GM19193 (cell line): ENCODE data around the gene ST8SIA2.

Experiments
- POLR2A ChIP-seq: IDR thresholded peaks from 4 replicates; pipeline ENCODE4 v1.6.1; 2011; ENCODE audit not compliant: insufficient read depth, insufficient read length; ENCODE audit errors: extremely low read depth

The ST8SIA2 gene

DNA sequence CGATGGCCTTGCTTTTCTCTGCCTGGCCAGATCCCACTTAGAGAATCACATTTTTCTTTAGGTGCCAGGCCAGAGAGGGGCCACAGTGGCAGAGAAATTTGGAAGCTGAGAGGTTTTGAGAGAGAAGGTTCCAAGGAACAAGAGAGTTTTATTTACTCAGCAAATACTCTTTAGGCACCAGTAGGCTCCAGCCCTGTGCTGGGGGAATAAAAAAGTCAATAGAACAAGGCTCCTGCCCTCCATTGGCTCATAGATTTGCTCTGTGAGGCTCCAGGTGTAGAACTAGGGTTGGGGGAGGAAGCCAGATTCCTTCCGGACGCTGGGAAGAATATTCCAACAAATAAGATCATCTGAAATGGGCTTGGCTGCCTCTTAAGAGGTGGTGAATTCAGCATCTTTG lies 59.9 kb downstream of the ST8SIA2 start:
- no peak for TF ChIP-seq POLR2A

DNA sequence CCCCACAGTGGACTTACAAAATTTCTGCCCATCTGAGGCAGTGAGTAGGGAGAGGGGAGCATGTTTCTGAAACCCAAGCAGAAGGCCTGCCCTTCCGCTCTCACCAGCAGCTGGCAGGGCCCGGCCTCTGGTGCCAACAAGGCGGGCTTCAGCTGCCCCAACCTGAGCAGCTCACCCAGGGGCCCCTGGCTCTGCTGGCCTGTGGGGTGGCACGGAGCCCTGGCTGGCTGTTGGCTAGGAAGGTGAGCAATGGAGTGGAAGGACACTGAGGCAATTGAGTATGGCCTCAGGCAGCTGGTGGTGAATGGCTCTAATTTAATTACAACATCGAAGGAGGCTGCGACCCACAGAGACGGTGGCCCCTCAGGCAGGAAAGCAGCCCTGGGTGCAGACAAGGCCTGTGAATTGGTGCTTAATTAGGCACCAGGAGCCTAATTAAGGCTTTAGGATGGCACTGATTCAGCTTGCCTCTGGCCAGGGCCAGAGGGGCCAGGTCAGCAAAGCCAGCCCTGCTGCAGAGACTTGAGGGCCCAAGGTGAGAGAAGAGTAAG lies 60.9 kb downstream of the ST8SIA2 start:
- TF ChIP-seq POLR2A = no peak

DNA sequence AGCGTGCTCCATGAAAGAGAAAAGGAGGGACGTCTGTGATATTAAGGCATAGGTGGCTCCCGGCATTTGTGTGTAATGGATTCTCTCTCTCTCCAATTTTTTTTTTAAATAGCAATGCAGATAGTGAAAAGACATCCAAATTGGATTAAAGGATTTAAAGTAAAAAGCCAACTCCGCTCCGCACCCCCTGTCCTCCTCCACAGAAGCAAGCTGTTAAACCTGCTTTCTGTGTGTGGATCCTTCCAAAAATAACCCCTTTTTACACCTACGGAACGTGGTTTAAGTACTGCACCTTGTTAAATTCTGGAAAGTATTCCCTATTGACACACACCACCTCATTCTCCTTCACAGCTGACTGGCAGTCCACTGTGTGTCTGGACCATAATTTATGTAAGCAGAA lies 61.6 kb downstream of the ST8SIA2 start:
- no peak for TF ChIP-seq POLR2A

DNA sequence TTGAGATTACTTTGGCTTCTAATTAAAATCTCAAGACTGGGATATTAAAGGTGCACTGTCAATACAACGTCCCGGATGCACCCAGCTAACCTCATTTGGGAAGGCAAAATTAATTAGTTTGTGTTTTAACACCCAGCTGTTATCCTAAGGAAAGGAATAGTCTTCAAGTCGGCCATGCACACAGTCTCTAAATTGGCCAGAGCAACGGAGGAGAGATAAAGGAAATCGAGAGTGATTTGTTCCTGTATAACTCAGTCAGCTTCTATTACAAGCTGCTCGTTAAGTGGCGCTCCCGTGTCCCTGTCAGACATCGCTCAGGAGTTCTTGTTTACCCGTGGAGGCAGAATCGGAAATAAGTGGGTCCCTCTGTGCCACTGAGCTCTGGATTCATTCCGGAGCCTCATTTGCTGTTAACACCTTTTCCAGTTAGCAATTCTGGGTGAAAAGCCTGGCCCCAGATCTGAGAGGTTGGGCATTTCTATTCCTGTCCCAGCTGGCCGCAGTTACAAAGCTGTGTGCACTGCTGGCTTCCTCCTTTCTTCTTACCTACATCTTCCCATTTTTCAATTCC lies 63.9 kb downstream of the ST8SIA2 start:
- TF ChIP-seq POLR2A = no peak

DNA sequence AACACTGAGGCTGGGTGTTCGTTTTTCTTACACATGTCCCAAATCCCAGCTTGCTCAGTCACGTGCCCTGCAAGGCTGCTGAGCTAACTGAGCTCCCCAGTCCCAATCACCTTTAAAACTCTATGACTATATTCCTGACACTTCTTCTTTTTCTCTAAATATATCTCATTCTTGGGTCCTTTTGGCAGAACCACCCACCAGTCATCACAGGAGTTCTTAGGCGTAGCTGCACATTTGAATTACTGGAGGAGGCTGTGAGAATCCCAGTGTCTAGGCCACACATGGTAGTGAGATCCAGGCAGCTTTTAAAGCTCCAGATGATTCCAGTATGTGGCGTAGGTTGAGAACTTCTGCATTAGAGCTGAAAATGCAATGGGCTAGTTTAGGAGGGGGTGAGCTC lies 66.3 kb downstream of the ST8SIA2 start:
- no peak for TF ChIP-seq POLR2A

DNA sequence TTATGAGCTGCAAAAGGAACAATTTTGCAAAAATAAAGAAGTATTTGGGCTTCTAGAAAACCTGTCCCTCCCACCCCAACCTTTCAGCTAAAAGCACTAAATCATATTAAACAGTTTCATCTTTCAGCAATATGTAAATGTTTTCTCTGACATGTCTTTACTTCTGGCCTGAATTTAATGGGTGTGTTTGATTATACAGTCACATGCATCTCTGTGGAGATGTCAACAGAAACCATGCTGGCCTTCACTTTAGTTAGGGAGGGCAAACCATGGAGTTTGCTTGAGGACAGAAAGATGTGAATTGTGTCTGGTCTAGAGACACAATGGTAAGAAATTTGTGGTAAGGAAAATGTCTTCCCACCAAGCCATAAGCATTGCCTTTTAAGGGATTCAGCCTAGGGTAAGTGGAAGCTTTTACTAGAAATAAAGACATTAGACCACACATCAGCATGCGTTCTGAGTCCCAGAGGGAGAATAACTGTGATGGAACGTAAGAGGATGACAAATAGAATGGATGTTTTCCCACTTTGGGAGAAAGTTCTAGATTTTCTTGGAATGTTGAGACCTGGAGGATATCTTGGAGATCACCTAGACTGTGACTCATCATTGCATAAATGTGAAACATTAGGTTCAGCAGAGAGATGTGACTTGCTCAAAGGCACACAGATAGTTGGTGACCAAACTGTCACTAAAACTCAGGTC lies 68.9 kb downstream of the ST8SIA2 start:
- TF ChIP-seq POLR2A = no peak

DNA sequence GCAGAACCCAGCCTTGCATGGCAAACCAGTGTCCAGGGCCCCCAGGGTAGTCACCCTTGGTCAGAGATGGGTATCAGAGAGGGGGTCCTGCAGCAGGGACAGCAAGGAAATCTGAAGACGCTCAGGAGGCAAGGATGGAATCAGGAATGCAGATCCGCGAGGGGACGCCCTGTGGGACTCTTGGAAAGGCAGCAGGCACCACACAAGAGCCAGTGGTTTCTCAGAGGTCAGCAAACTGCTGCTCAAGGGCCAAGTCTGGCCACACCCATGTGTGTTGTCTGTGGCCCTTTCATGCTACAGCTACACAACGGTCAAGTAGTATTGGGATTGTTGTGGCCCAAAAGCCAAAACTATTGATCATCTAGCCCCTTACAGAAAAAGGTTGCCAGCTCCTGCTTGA lies 69.7 kb downstream of the ST8SIA2 start:
- TF ChIP-seq POLR2A = no peak

DNA sequence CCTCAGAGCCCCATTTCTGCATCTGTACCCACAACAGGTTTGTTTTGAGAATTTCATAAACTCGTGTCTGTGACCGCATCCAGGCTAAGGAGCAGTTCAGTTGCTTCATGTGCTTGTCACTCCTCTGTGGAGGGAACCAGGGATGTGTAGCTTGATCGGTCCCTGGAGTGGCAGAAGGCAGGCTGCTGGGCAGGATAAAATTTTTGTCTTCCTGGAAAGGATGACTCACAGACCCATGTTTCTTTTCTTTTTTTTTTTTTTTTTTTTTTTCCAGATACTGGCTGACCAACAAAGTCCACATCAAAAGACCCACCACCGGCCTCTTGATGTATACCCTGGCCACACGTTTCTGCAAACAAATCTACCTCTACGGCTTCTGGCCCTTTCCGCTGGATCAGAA lies 70.1 kb downstream of the ST8SIA2 start:
- TF ChIP-seq POLR2A = no peak

DNA sequence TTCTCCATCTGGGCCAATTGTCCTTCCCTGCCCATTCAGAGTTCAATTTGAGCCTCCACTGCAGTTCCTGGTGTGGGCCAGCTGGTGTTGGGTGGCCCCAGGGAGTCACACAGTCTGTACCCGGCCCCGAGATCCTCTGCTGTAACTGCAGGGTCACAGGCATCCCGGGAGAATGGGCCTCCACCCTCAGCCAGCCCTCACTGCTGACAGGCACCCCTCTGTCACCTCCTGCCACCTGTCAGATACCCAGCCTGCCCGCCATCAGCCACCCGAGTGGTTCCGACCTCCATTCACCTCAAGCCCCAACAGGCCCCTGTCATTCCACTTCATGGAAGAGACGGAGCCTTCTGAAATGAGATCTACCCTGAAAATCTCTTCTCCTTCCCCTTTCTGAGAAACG lies 73.2 kb downstream of the ST8SIA2 start:
- TF ChIP-seq POLR2A = no peak

DNA sequence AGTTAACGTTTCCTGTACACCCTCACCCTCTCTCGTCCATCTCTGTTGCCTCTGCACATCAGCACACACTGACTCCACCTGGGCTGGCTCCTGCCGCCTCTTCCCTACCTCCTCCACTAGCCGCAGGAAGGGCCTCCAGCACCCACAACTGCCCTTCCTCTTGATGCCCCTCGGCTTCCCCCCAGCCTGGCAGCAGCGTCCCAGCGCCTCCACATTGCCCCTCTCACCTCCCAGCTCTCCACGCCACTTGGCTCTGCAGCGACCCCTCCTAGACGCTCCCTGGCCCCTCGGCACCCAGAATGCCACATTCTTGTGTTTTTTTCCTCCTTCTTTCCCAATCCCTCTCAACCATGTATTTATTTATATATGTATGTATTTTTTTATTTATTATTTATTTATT lies 73.6 kb downstream of the ST8SIA2 start:
- TF ChIP-seq POLR2A = no peak

DNA sequence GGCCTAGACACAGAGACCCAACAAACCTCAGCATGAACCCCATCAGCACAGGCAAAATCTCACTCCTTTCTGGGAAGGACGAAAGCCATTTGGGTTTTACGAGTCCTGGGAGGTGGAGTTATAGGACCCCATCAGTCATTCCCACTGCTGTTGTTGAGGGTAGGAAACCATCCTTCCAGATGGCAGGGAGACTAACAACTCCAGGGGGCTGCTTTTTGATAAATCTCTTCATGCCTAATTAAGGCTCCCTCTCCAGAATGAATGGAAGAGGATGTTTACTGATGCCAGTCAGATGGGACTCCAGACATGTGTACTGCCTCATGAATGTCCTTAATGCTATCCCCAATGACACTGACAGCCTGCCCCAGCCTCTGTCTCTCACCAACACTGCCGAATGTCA lies 75.3 kb downstream of the ST8SIA2 start:
- no peak for TF ChIP-seq POLR2A

DNA sequence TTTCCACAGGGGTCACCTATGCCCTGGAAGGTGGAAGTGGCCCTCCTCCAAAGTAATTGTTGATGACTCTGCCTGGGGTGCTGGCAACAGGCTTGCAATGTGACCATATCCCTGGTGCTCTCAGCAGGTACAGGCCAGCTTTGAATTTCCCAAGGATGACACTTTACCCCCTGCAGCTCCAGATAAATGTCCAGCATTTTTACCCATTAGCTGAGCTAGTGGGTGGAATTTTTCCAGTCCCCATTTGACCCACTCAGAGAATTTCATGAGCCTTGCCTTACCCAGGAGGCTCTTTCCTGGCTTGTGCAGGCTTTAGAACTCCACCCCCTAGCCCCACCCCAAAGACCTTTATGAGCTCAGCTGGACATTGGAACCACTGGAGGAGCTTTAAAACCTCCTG lies 77.6 kb downstream of the ST8SIA2 start:
- no peak for TF ChIP-seq POLR2A

DNA sequence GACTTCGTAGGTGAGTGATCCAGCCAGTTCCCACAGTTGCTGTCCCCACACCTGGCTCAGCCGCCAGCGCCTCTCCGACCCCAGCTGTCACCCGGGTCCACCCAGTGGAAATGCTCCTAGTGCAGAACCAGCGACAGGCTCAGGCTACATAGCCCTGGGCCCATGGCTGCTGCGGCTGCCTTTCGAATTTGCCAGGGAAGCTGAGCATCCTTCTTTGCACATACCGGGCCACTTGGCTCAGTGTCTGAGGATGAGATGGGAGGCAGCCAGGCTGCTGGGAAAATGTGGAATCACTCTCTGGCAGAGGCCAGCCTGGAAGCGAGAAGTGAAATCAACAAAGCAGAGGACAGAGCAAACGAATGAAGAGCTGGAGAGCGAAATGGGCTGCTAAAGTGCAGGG lies 80.1 kb downstream of the ST8SIA2 start:
- no peak for TF ChIP-seq POLR2A

DNA sequence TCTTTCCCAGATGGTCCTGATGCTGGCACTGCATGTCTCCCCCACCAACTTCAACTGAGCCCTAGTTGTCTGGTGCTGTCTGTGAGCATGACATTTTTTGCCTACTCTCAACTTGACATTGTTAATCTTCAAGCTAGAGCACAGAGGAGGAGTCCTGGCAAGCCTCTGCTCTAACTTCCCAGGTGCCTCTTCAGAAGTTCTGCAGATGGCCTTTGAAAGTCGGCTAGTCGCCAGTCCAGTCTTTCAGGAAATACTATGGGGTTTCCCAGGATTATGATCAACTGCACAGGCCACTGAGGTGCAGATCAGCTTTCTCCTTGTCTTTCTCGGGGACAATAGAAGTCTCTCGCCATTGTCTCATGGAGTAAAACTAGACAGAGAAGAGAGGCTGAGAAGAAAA lies 86.7 kb downstream of the ST8SIA2 start:
- TF ChIP-seq POLR2A = no peak

DNA sequence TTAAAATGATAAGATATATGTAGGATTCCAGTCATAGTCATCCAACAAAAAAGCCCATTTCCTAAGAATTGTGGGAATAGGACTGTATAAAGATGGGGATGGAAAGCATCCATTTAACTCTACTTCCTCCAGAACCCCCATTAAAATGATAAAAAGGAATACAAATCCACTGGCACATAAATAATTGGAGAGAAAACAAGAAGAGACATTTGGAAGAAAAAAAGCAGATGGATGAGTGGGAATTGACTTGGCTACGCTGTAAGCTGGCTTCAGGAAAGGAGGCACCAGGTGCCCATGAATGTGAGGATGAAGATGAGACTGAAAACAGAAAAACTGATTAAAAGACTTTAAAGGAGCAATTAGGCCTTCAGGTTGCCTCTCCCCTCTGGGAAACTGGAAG lies 91.8 kb downstream of the ST8SIA2 start:
- TF ChIP-seq POLR2A = no peak

DNA sequence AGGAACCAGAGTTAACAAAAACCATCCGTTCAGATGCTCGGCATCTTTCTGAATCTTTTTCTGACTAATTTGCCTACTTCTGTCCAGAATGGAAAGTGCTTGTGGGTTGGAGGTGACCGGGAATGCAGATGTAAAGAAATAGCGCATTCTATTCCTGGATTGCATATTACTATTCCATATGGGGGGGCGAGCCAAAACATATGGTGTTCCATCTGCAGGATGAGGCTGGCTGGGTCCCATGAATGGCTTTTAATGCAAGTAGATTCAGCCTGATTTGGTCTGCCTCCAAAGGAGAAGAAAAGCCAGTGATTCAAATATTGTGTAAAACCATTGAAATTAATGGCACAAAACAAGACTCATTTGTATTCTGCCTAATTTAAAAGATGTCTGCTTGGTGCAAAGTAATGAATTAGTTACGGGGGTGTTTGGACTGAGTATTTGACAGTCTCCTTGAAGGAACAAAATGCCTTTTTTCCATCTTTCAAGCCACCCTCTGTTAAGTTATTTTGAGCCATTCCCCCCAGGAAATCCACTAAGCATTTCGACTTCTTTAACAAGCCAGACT lies 99.0 kb downstream of the ST8SIA2 start:
- no peak for TF ChIP-seq POLR2A

DNA sequence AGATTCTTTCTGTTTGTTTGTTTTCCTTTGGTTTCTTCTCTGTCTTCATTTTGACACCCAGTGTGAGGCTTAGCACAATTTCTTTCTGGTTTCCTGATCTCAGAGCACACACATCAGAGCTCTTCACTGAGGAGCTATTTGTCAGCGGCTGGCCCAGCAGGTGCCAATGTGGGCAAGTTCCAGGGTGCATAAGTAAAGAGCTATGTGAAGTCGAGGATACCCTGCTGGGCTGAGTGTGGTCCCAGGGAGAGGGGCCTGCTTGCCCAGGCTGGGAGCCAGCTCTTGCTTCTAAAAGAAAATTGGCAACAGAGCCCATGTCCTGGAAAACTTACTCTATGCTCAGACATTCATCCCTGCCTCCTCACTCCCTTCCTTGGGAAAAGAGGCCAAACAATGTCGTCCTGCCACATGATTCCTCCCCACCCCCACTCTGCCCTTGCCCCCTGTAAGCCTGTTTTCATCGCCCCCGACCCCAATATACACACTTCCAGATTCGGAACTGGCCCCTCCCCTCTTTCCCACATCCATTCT lies 101.2 kb downstream of the ST8SIA2 start:
- no peak for TF ChIP-seq POLR2A

DNA sequence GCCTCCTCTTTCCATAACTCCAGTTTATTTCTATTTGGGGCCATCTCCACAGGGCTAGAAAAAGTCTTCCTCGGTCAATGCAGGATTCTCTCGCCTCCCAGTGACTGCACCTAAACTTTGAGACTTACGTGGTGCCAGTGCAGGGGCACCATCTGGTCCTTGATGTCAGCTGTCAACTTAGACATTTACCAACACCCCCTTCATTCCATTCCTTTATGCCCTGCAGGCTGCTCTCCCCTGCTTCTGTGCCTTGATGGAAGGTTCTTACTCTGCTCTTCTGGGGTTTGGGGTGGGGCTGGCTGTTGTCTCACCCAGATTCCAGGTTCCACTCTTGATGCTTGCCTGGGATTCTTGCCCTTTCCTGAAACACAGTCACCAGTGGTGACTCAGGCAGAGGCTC lies 101.8 kb downstream of the ST8SIA2 start:
- no peak for TF ChIP-seq POLR2A
